Prostate gland (tissue), 2 donors: Measurements from ENCODE around the gene CMSS1. TPM values are rescaled to one million over a fixed set of nuclear protein-coding genes. Genes with fewer than 3 reads are reported as not detected.

Experiments used
- DNase-seq: peaks from one replicate; pipeline ENCODE4 v3.0.0-alpha.2; 2019; ENCODE audit warnings: low spot score
- H3K27ac ChIP-seq, 2 donors: fragments of 200-600 bp; sonication (generic); 2 replicates each; pipeline ENCODE4 v1.5.1; 2017 to 2019
- H3K27me3 ChIP-seq: fragments of 200-600 bp; sonication (generic); replicated peaks from 2 replicates; pipeline ENCODE4 v1.5.1; 2019; ENCODE audit not compliant: insufficient read depth
- H3K36me3 ChIP-seq, 2 donors: fragments of 200-600 bp; sonication (generic); 1 replicate in 1 of 2; 2 replicates in 1 of 2; pipeline versions ENCODE4 v1.5.1 to v1.8.1; 2017 to 2019
- H3K4me1 ChIP-seq: fragments of 200-600 bp; sonication (generic); replicated peaks from 2 replicates; pipeline ENCODE4 v1.5.1; 2019
- H3K4me3 ChIP-seq, 2 donors: fragments of 200-600 bp; sonication (generic); 2 replicates each; pipeline ENCODE4 v1.5.1; 2017 to 2019
- H3K9me3 ChIP-seq: fragments of 200-600 bp; sonication (generic); 2 replicates; pipeline ENCODE4 v1.5.1; 2017
- CTCF ChIP-seq, 4 experiments: fragments of 200-600 bp in 2 of 4; fragments of 450-650 bp in 2 of 4; sonication (generic) in 2 of 4; IDR thresholded peaks; 1 replicate in 3 of 4; 2 replicates in 1 of 4; pipeline ENCODE4 v1.5.1; 2016 to 2019; ENCODE audit warnings: antibody characterized with exemption in 4 of 4, mild to moderate bottlenecking in 2 of 4, moderate library complexity in 2 of 4
- POLR2A ChIP-seq: fragments of 450-650 bp; IDR thresholded peaks from one replicate; pipeline ENCODE4 v1.6.1; 2016; ENCODE audit warnings: antibody characterized with exemption, mild to moderate bottlenecking
- POLR2AphosphoS5 ChIP-seq: sonication (generic); formaldehyde crosslinking; IDR thresholded peaks from one replicate; pipeline ENCODE4 v1.6.1; 2017; ENCODE audit warnings: antibody characterized with exemption
- WGBS: methylation state at CpG from one replicate; pipeline ENCODE4 v1.1.5; 2018; 5-methylcytosine and 5-hydroxymethylcytosine counted together
- intact Hi-C: fragments of 100-400 bp; cut with DNase I; formaldehyde crosslinking; loops from one replicate; pipeline ENCODE4 v1.14.2; 2022
- total RNA-seq, 2 donors: library from RNA; depleted of rRNA; stranded (reverse); fragments of >200 nt; gene quantifications; one replicate each; pipeline ENCODE4 v1.1.0, GENCODE V29; 2016

CMSS1 gene
- total RNA-seq, 2 donors from 2014 or later: 10.2 to 13.6 TPM

GRCh38 chr3:99978221-99978620 is 160.6 kb downstream of the CMSS1 start:
- H3K36me3 ChIP-seq: no peaks in the 10 kb centered on the region
- TF ChIP-seq POLR2A (no peak), POLR2AphosphoS5 (no peak), CTCF (IDR thresholded peaks at IDR 0.05) (no peak)
- no peak for DNase-seq
- no peak overlapping the region for H3K27ac ChIP-seq
- intact Hi-C loops: no loop called here
- no peaks in the 10 kb centered on the region for H3K9me3 ChIP-seq
- WGBS: 100% methylated on average over 1 of the region's 1 CpG
- no peaks in the 10 kb centered on the region for H3K27me3 ChIP-seq
- H3K4me1 ChIP-seq: no peaks in the 10 kb centered on the region
- H3K4me3 ChIP-seq: no peak overlapping the region

- H3K27me3 ChIP-seq: no peaks in the 10 kb centered on the region
- H3K4me3 ChIP-seq: no peak overlapping the region
- DNase-seq: no peak
- no peaks in the 10 kb centered on the region for H3K36me3 ChIP-seq
- no peaks in the 10 kb centered on the region for H3K9me3 ChIP-seq
- no peak overlapping the region for H3K27ac ChIP-seq
- H3K4me1 ChIP-seq: no peaks in the 10 kb centered on the region
- 92% methylated on average over 3 of the region's 3 CpGs for WGBS
- TF ChIP-seq CTCF (IDR thresholded peaks at IDR 0.05): no peak
- no peak for TF ChIP-seq POLR2A
- no peak for TF ChIP-seq POLR2AphosphoS5
- intact Hi-C loops: no loop called here
These were observed 162.9 kb downstream of the CMSS1 start for GRCh38 chr3:99980606-99981005.

GRCh38 chr3:99981138-99981537 is 163.5 kb downstream of the CMSS1 start:
- Histone ChIP-seq H3K4me1 (no peaks in the 10 kb centered on the region), H3K27me3 (no peaks in the 10 kb centered on the region), H3K36me3 (no peaks in the 10 kb centered on the region), H3K27ac (no peak overlapping the region), H3K4me3 (no peak overlapping the region), H3K9me3 (no peaks in the 10 kb centered on the region)
- intact Hi-C loops: no loop called here
- no peak for TF ChIP-seq POLR2AphosphoS5
- no peak for TF ChIP-seq POLR2A
- no peak for TF ChIP-seq CTCF (IDR thresholded peaks at IDR 0.05)
- DNase-seq: no peak
- WGBS: 96% methylated on average over 1 of the region's 1 CpG

GRCh38 chr3:99982650-99983049 is 165.0 kb downstream of the CMSS1 start:
- WGBS: 90% methylated on average over 2 of the region's 2 CpGs
- no peak overlapping the region for H3K27ac ChIP-seq
- DNase-seq: no peak
- no peak overlapping the region for H3K4me3 ChIP-seq
- H3K27me3 ChIP-seq: no peaks in the 10 kb centered on the region
- intact Hi-C loops: no loop called here
- H3K4me1 ChIP-seq: no peaks in the 10 kb centered on the region
- TF ChIP-seq CTCF (IDR thresholded peaks at IDR 0.05) (no peak), POLR2AphosphoS5 (no peak), POLR2A (no peak)
- no peaks in the 10 kb centered on the region for H3K9me3 ChIP-seq
- H3K36me3 ChIP-seq: no peaks in the 10 kb centered on the region

GRCh38 chr3:99984139-99984538 is 166.5 kb downstream of the CMSS1 start:
- no peak for DNase-seq
- H3K27me3 ChIP-seq: no peaks in the 10 kb centered on the region
- intact Hi-C loops: no loop called here
- no peaks in the 10 kb centered on the region for H3K36me3 ChIP-seq
- TF ChIP-seq POLR2A (no peak), CTCF (IDR thresholded peaks at IDR 0.05) (no peak), POLR2AphosphoS5 (no peak)
- H3K27ac ChIP-seq: no peak overlapping the region
- H3K9me3 ChIP-seq: no peaks in the 10 kb centered on the region
- no peaks in the 10 kb centered on the region for H3K4me1 ChIP-seq
- H3K4me3 ChIP-seq: no peak overlapping the region
